Measurements from ENCODE around the gene NPAS3.
A peak's percentile ranks its signal among the peaks of the same experiment; 100 is the strongest.

NPAS3 gene

DNA sequence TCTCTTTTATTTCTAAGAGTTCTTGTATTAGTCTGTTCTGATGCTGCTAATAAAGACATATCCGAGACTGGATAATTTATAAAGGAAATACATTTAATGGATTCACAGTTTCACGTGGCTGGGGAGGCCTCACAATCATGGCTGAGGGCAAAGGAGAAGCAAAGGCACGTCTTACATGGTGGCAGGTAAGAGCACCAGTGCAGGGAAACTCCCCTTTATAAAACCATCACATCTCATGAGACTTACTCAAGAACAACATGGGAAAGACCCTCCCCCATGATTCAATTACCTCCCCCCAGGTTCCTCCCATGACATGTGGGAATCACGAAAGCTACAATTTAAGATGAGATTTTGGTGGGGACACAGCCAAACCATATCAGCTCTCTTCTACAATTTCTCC is 503.0 kb downstream of the NPAS3 start:
- no peak for DNase-seq (ENCODE audit: low read depth in 2 of 2)

DNA sequence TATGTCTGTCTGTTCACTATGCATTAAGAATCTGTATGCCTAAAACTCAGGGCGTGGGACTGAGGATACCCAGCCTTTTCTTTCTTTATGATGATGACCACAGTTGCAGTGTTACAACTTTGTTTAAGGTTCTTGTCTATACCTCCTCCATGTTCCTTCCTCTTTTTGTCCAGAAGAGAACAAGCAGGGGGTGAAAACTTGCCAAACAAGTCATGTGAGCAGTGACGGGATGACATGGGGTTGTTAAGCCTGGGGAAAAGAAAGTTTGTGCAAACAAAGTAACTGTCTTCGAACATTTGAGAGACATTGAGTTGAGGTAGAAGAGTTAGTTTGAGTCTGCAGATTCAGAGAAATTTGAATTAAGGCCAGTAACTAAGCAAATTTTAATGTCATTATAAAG is 505.5 kb downstream of the NPAS3 start:
- no peak for DNase-seq (ENCODE audit: low read depth in 2 of 2)

DNA sequence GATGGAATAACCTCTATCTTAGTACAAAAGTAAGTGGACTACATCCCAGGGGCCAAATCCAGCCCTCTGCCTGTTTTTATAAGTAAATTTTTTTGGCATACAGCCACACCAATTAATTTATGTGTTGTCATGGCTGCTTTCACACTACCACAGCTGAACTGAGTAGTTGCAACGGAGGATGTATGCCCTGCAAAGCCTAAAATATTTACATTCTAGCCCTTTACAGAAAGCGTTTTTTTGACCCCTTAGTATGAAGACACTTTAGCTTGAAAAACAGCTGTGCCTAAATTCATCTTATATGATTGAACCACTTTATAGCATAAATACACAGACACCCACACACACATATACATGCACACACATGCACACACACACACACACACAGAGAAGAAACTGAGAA is 510.6 kb downstream of the NPAS3 start:
- no peak for DNase-seq (ENCODE audit: low read depth in 2 of 2)

DNA sequence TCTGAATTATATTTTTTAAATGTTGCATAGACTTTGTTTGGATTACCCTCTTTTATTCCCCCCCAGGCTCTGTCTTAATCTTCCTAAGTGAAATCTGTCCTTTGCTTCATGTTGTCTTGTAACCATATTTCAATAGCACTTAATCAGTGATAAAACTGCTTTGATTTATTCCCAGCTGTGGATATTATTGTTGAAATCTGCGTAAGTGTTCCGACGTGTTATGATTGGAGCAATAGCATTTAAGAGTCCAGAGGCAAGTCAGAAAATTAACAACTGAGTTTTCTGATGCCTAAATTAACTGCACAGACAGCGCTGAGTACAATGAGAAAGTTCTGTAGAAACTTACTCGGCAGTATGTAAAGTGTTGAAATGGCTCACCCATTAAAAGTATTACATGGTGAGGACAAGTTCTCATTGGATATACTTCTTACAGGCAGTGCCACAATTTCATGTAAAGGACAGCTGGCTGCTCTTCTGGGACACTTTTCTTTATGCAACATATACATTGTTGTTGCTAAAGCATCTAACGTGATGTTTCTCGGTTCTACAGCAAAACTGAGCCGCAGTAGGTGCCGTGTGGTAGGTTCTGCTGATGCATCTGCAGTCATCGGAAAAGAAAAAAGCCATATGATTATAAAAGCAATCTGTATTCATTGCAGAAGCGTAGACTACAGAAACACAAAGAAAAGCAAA is 511.2 kb downstream of the NPAS3 start:
- no peak for DNase-seq (ENCODE audit: low read depth in 2 of 2)

DNA sequence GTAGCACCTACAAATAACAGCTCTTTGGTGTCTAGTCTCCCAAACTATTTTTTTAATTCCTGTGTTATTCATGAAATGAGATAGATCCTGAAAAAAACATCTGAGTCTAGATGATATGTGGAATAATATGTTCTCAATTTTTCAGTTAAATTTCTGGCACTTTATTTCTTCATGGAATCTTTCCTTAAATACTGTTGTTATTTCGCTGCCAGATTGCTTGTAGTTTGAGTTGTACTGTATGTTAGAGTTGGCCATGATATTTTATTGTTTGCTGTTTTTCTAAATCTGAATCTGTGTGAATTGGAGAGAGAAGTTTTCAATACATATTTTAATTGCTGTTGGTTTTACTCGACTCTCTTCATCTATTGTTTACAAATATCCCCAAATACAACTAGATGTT is 511.7 kb downstream of the NPAS3 start:
- DNase-seq (ENCODE audit: low read depth in 2 of 2), result no peak

DNA sequence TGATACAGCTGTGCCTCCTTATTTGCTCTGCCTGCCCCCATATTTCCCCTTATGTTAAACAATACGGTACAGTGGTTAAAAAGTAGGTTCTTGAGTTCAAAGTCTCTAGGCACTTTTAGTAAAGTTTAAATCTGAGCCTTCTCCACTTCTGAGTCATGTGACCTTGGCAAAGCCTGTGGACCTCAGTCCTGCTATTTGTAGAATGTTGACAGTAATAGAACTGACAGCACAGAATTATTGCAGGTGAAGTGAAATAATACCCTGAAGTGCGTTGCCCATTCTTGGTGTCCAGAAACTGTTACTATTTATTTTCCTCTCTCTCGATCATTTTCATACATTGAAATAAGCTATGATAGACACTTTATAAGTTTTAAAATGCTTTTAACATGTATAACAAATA is 512.5 kb downstream of the NPAS3 start:
- DNase-seq (ENCODE audit: low read depth in 2 of 2), result no peak

DNA sequence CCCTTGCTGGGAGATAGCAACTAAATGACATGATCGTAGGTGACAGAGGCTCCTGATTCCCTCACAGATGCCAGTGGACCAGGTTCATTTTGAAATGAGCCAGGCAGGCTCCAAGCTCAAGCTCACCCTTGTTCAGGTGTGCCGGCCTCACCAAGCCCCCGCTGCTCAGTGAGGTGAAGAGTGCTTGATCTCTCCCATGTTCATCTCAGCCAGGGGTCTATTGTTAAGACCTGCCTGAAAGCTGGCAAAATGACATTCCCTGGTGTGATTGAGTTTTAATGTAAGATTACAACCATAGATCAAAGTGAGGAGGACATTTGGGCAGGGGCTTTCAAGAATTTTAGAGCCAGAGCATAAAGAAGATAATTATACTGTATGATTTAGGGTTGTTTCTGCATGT is 514.3 kb downstream of the NPAS3 start:
- no peak for DNase-seq (ENCODE audit: low read depth in 2 of 2)

DNA sequence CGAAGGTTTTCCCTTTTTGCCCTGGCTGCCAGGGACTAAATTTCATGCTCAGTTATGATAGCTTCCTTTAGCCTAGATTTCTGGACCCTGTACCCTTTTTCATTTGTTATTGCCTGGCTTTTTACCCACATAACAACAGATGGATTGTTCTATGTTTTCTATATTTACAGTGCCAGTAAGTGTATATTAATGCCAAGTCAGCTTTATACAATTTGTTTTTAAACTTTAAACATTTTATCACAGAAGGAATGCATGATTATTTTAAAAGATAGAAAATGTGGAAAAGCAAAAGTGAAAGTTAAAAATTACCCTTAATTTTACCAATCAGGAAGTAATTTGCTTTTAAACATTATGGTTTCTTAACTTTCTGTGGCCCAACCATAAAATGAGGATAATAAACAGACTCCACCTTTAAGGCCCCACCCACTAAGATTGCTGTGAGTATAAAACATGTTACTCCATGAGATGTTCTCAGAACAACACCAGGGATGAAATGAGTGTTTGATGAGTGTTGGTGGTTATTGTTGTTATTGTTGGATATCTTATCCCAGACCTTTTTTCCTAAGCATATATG is 515.4 kb downstream of the NPAS3 start:
- no peak for DNase-seq (ENCODE audit: low read depth in 2 of 2)

DNA sequence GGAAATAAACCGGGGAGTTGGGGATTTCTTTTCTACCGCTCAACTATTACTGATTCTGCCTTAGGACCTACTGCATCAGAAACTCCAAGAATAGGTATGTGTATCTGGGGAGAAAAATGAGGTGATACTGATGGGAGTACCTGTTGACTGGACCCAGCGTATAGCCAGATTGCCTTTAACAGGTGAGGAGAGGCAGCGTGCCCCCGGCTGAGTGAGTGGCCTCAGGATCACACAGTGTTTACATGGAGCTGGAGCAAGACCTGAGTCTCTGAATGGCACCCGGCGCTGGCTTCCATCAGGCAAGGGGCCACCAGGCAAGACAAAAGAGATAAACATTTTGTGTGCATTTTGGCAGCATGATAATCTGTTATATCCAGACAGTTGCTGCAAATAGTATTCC is 516.0 kb downstream of the NPAS3 start:
- DNase-seq (ENCODE audit: low read depth in 2 of 2), result no peak

DNA sequence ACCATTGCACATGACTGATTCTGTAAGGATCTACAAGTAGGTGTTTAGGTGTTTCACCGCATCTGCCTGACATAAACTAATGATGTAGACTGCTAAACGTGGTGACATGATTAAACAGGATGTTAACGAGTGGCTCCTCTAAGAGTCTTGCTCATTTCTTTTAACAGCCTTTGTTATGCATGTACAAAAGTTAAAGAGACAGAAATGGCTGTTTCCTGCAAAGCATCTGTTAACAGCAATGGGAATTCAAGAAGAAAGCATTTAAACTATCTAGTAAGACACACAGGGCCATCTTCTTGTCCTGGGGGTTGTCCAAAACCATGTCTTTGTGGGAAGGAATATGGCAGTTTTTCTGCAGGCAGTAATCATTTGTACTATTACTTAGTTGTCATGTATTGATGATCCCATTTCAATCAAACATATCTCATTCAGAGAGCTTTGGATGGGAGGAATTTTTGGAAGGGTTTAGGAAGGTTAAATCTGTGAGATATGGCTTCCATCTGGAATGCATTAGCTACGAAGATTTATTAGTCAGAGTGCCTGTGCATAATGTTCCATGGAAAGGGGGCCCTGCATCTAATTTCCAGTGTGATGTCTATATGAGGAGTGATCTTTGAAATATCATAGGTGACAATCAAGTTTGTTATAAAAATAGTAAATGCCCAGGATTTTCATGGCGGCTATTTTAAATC is 517.1 kb downstream of the NPAS3 start:
- DNase-seq (ENCODE audit: low read depth in 2 of 2), result no peak

DNA sequence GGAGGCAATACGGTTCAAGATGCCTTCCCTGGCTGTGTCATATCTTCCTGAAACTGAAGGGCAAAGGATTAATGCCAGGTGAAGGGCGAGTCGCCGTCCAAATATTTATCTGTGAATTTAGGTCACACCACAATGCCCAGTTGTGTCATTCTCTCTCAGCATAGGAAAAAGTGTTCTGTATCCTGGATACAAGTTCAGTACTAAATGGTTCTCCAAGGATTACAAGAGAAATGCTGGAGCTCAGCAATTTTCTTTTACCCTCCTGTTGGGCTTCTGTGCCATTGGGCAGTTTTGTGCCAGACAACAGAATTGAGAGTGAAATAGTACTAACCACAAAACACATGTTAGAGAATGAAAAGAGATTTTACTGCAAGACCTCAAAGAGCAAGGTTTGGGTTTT is 518.3 kb downstream of the NPAS3 start:
- no peak for DNase-seq (ENCODE audit: low read depth in 2 of 2)

DNA sequence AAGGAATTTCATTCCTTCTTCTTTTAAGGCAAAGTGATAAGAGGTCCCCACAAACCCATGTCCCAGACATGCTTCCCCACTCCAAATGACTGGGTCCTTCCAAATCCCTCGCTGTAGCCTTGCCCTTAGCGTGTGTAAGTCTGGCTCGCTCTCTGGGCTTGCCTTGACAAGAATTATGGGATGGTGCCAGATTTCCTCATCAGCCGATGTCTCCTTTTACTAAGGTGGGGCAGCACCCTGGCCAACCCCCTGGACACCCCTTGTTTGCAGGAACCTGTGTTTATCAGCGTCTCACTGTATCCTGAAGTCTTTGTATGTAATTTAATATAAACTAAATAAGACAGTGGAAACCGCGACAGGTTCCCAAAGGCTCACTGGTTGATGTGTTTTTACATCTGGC is 518.9 kb downstream of the NPAS3 start:
- DNase-seq (ENCODE audit: low read depth in 2 of 2), result no peak

DNA sequence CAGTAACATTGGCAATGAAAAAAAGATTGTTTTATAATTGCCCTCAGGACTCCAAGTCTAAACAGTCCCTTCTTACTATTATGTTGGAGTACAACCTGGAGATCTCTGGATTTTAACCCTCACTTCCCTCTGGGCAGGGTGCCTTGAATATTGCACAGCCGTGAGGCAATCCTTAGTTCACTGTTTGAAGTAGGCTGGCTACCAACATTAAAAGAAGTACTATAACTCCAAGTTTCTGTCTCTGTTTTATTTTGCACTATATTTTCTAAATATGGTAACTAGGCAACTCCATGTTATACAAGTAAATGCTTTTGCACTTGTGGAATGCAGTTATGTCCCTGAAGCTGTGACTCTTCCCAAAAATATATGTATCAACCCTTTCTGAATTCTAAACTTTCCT is 521.5 kb downstream of the NPAS3 start:
- DNase-seq (ENCODE audit: low read depth in 2 of 2), result no peak

DNA sequence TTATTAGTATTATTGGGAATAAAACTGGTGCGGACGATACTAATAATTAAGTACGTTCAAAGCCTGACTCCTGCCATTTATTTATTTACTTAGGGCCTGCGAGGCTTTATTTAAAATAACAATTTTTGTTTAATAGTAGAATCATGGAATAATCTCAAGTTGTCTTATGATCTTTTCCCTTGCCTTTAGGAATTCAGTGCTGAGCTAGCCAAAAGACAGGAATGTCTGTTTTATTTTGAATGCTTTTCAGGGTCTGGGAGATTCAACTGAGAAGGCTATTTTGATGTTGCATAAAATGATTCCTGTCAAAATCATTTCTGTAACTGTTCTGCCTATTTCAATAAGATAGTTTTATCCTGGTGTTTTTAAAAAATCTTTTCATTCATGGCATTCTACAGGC is 522.4 kb downstream of the NPAS3 start:
- no peak for DNase-seq (ENCODE audit: low read depth in 2 of 2)

DNA sequence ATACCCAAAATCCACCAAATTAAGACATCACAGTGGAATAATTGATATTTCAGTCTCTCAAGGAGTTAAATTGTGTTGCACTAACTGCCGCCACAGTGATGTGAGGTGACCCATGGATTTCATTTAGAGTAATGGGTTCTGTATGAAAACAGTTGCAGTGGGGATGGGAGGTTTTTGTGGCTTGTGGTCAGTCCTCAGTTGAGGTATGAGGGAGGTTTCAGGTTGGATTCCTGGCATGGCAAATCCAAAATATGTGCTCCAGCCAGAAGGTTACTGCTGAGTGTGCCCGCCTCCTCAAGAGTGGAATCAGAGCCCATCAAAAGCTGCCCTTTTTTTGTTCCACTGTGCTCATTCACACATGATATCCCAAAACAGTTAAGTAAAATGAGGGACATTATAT is 525.1 kb downstream of the NPAS3 start:
- no peak for DNase-seq (ENCODE audit: low read depth in 2 of 2)

DNA sequence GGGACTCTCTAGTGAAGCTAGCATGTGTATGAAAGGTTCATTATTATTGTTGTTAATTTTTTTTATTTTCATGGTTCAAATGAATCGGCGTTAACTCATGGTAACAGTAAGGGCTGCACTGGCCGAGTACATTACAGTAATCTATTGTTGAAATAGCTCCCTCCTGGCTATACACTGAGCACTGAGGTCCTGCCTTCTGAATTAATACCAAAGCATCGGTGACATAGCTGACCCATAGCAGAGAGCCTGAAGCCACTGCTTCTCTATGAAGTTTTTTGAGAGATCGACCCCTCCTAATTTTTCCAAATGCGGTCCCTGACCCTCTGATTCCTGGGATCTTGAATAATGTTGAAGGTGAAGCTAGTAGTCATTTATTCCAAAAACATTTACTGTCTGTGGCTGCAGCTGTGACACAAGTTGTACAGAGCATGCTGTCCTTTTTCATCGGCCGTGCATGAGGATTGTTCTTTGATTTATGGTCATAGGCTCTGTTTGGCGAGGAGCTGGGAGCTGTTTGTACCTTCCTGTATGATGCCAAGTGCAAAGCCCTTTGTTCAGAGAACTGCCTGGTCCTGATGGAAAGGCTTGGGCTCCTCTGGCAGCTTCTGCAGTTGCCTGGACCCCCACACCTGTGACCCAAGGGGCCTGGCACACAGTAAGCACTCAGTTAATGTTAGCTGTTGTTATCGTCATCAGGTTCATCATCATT is 525.7 kb downstream of the NPAS3 start:
- DNase-seq (ENCODE audit: low read depth in 2 of 2), result no peak

DNA sequence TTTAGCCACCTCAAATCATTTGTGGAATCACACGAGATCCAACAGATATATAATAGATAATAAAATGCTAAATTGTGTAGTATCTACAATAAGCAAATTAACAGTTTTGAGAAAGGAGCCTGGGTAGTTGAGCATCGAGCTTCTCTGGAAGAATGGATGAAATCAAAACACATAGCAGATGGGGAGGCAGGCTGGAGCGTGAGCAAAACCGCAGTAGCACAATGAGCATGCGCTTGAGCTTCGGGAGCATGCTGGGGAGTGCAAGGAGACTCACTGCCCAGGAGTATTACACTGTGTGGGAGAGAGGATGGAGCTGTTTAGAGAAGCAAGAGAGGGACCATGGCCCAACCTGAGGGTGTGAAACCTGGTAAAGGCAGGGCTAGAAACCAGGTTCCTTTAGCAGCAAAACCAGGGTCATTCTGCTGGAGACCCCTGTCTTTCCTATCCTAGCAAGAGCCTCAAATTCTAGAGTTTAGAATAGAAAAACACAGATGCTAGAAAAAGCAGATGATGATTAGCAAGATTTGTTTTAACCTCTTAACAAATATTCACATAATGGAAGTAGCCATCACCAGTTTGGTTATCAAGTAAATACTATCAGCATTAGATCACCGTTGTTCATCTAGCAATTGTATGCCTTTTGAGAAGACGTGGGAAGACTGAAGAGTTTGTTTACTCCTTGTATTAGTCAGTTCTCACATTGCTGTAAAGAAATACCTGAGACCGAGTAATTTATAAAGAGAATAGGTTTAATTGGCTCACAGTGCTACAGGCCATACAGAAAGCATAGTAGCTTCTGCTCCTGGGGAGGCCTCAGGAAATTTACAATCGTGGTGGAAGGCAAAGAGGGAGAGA is 527.4 kb downstream of the NPAS3 start:
- DNase-seq (ENCODE audit: low read depth in 2 of 2), result no peak

DNA sequence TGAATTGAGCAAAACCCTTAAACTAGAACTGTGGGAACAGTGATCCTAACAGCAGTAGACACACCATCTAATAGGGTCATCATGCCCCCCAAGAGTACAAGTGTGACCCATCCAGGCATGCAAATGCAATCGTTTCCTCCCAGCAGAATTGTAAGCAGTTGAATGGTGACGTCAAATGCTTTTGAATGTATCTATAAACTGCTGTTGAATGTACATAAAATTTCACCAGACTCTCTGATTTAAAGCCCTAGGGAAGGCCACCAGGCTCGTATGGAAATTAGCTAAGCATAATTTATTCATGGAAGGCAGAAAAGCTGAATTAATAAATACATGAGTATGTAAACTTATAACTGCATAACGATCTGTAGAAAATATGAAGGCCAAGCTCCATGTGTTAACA is 529.3 kb downstream of the NPAS3 start:
- DNase-seq (ENCODE audit: low read depth in 2 of 2), result no peak

DNA sequence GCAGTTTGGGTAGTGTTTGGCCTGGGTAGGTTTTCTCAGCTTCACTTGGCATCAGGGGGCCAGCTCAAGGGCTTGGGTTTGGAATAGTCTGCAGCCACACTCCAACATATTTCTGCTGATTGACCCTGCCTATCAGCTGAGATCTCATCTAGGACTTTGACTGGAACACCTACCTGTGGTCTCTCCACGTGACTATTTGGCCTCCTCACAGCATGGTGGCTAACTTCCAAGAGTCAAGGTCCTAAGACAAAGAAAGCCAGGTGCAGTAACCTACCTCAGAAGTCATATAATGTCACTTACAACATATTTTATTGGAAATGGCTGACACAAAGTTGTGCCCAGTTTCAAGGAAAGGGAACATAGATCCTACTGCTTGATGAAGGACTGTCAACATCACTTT is 531.2 kb downstream of the NPAS3 start:
- DNase-seq (ENCODE audit: low read depth in 2 of 2), result no peak

DNA sequence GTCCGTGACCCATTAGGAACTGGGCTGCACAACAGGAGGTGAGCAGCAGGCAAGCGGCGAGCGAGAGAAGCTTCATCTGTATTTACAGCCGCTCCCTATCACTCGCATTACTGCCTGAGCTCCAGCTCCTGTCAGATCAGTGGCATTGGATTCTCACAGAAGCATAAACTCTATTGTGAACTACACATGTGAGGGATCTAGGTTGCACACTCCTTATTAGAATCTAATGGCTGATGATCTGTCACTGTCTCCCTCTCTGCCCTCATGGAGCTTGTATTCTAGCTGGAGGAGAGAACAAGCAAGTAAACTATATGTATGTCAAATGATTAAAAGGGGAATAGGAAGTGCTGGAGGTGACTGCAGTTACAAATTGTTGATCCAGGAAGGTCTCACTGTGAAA is 533.1 kb downstream of the NPAS3 start:
- DNase-seq (ENCODE audit: low read depth in 2 of 2), result no peak

DNA sequence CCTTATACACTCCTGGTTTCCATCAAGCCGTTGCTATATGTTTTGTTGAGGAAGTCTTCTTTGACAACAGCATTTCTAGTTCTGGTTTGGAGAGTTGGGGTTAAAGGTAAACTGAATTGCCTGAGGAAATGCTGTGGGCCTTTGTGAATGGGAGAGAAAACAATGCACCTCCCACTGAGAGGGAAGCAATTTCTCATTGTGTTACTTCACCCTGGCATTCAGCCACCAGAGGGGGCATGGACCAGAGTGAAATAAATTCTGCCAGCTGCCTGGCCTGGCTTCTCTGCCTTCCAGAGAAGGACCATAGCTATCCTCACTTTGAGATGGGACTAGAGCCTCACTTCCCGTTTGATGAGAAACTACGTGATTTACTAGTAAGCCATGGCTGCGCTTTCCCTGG is 536.9 kb downstream of the NPAS3 start:
- peak in 1 of 2 donors; percentile 0 for DNase-seq (ENCODE audit: low read depth in 2 of 2)

DNA sequence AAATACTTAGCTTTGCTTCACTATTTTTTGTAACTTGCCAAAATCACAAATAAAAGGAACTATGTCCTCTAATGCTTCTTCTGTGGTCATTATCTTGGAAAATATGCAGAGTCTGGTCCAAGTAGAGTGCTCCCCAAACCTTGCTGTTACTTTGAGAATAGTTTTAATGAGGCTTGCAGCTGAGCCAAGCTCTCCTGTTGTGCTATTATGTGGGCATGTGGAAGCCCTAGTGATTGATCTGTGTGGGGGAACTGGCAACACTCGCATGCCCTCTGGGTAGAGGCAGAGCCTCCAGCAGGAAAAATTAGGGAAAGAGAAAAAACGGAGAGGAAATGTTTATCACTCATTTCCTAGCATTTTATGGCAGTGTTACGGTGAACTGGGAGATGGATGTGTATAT is 539.1 kb downstream of the NPAS3 start:
- DNase-seq (ENCODE audit: low read depth in 2 of 2), result no peak

All from stimulated activated CD8-positive, alpha-beta memory T cell treated with anti-CD3 and anti-CD28 coated beads, Interleukin-2, amount 100 ng/mL, for 48 hours (primary cell).